Right lobe of liver (tissue), 6 donors: ENCODE data around the gene NKAIN4. TPM values are rescaled to one million over a fixed set of nuclear protein-coding genes. Genes with fewer than 3 reads are reported as not detected.

Experiments used
- ATAC-seq, 4 donors: fragments of 200-7000 bp; cut with Tn5 transposase; one replicate each; pipeline ENCODE4 v1.9.1; 2020; ENCODE audit warnings: mild to moderate bottlenecking in 4 of 4, moderate library complexity in 4 of 4
- DNase-seq, 3 donors: peaks; one replicate each; pipeline ENCODE4 v3.0.0-alpha.2; 2020
- H3K27ac ChIP-seq, 3 donors: fragments of 200-600 bp; one replicate each; pipeline ENCODE4 v1.8.0; 2022
- H3K27me3 ChIP-seq, 2 donors: fragments of 200-600 bp; one replicate each; pipeline ENCODE4 v1.8.0; 2022
- H3K36me3 ChIP-seq, 4 donors: fragments of 200-600 bp; sonication (generic) in 1 of 4; one replicate each; pipeline versions ENCODE4 v1.5.1 to v1.8.0; 2017 to 2022; ENCODE audit warnings: control low read depth in 1 of 4
- H3K4me1 ChIP-seq, 4 donors: fragments of 200-600 bp; sonication (generic) in 1 of 4; one replicate each; pipeline versions ENCODE4 v1.5.1 to v1.8.0; 2017 to 2022; ENCODE audit warnings: control low read depth in 1 of 4
- H3K4me3 ChIP-seq, 3 donors: fragments of 200-600 bp; one replicate each; pipeline ENCODE4 v1.8.0; 2022
- H3K9me3 ChIP-seq, 4 donors: fragments of 200-600 bp; sonication (generic) in 1 of 4; one replicate each; pipeline versions ENCODE4 v1.5.1 to v1.8.0; 2017 to 2022; ENCODE audit warnings: control low read depth in 1 of 4
- POLR2A ChIP-seq: fragments of 450-650 bp; IDR thresholded peaks from one replicate; pipeline ENCODE4 v1.6.1; 2017; ENCODE audit warnings: antibody characterized with exemption, mild to moderate bottlenecking
- WGBS: methylation state at CpG from one replicate; pipeline ENCODE4 v1.1.6; 2018; ENCODE audit warnings: low coverage, low lambda C conversion rate; ENCODE audit not compliant: insufficient coverage; ENCODE audit errors: missing lambda C conversion rate; 5-methylcytosine and 5-hydroxymethylcytosine counted together
- intact Hi-C, 2 donors: fragments of 100-400 bp; cut with DNase I; formaldehyde crosslinking; loops; one replicate each; pipeline versions ENCODE4 v1.11.2 to v1.14.1; 2022
- long read RNA-seq: library from polyadenylated mRNA; unstranded; transcript quantifications from one replicate; pipeline ENCODE4 v2.0.0, GENCODE V29; 2019
- total RNA-seq, 6 experiments: library from RNA; depleted of rRNA in 2 of 6; stranded (reverse); fragments of >200 nt in 2 of 6; fragmentation: NEBNext Ultra II Directional in 3 of 6; extraction: Animal tissue kit (Norgen Biotek cat#: 25700) in 3 of 6; gene quantifications; one replicate each; pipeline versions ENCODE4 v1.1.0 to v1.2.4, GENCODE V29; 2016 to 2023
- TF ChIP-seq, protein P1 (sequence below), 4 donors: fragments of 200-600 bp in 3 of 4; fragments of 450-650 bp in 1 of 4; IDR thresholded peaks; one replicate each; pipeline versions ENCODE4 v1.5.1 to v1.8.0; 2016 to 2022; ENCODE audit warnings: antibody characterized with exemption in 4 of 4, mild to moderate bottlenecking in 2 of 4
- donor health status: DM: no; HTN: yes; CAD: no.
- donor health status: DM: no; HTN: no; CAD: no.
- donor health status: DM: no; HTN: no; CAD: no.
- donor health status: DM: no; HTN: yes; CAD: no.
- donor health status: DM: no; HTN: yes; CAD: no.

NKAIN4 gene
- not detected for total RNA-seq
- long read RNA-seq: 0 reads

DNA sequence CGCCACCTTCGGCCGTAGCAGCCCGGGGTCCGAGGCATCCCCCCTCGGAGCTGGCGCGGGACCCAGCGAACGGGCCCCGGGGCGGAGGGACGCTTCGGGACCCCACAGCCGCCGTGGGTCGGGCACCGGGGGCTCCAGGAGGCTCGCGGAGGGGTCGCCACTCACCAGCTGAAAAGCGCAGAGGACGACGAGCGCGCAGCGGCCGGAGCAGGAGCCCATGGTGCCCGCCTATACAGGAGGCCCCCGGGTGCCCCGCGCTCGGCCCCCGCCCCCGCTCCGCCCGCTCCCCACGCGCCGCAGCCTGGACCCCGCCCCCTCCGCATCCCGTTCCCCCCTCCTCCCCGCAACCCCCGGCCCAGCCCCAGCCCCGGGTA, at the start of gene NKAIN4:
Gene NKAIN4, minus strand, starts transcription at position 232 of the 374 bp plus-strand sequence. Its CDS starts 13 bp downstream, at position 219.
- intact Hi-C loops: no loop called here
- TF ChIP-seq POLR2A: no peak
- TF ChIP-seq, protein P1, sequence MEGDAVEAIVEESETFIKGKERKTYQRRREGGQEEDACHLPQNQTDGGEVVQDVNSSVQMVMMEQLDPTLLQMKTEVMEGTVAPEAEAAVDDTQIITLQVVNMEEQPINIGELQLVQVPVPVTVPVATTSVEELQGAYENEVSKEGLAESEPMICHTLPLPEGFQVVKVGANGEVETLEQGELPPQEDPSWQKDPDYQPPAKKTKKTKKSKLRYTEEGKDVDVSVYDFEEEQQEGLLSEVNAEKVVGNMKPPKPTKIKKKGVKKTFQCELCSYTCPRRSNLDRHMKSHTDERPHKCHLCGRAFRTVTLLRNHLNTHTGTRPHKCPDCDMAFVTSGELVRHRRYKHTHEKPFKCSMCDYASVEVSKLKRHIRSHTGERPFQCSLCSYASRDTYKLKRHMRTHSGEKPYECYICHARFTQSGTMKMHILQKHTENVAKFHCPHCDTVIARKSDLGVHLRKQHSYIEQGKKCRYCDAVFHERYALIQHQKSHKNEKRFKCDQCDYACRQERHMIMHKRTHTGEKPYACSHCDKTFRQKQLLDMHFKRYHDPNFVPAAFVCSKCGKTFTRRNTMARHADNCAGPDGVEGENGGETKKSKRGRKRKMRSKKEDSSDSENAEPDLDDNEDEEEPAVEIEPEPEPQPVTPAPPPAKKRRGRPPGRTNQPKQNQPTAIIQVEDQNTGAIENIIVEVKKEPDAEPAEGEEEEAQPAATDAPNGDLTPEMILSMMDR (IDR thresholded peaks at IDR 0.05): no peak
- ATAC-seq: no peak
- Histone ChIP-seq H3K27ac (no peak within 1 kb of the TSS), H3K4me1 (no peaks in the 10 kb centered on the region), H3K4me3 (no peak within 1 kb of the TSS), H3K36me3 (no peaks in the 10 kb centered on the region), H3K27me3 (peaks cover 0 to 9% of the 10 kb centered on the region in 2 donors), H3K9me3 (no peaks in the 10 kb centered on the region)
- no peak for DNase-seq
- whole genome bisulfite sequencing: 0% methylated on average over 3 of the region's 46 CpGs

DNA sequence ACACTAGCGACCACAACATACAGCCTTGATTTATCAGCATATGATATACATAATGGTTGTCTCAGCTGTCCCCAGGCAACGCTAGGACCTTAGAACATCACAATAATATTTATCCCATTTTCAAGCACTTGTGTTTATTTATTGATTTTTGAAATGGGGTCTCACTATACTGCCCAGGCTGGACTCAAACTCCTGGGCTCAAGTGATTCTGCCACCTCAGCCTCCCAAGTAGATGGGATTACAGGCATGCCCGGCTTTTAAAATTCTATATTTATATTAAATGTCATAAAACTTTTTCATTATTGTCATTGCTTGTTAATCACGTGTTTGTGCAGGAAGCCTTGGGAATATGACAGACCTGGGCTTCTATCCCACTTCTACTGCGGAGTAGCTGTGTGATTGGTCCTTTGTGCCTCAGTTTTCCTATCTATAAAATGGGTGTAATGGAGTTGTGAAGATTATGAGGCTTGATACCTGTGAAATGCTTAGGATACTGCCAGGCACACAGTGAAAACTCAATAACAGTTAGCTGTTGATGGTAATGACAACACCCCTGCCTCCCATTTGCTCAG, 48.9 kb upstream of the NKAIN4 start:
- no peak for DNase-seq
- Histone ChIP-seq H3K27ac (no peak overlapping the region), H3K4me1 (no peaks in the 10 kb centered on the region), H3K9me3 (no peaks in the 10 kb centered on the region), H3K27me3 (peaks cover 0 to 2% of the 10 kb centered on the region in 2 donors), H3K4me3 (no peak overlapping the region), H3K36me3 (no peaks in the 10 kb centered on the region)
- 45% methylated on average over 5 of the region's 5 CpGs for WGBS
- intact Hi-C loops: no loop called here
- TF ChIP-seq POLR2A: no peak
- TF ChIP-seq, protein P1 (IDR thresholded peaks at IDR 0.05): no peak
- no peak for ATAC-seq

DNA sequence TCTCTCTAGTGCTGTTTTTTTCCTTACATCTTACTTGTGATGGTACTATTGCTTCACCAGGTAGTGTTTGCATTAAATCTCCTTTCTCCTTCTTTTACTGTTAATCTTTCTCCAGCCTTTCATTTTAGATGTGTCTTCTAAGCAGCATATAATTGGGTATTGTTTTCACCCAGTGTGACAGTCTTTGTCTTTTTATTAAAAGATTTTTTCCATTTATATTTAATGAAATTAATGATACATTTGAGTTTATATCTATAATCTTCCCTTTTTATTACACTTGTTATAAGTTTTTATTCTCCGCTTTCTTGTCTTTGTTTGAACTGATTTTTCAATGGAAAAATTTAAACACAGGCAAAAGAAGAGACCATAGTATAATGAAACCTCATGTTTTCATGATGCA, 47.4 kb upstream of the NKAIN4 start:
- WGBS: 100% methylated on average over 1 of the region's 1 CpG
- Histone ChIP-seq H3K27me3 (peaks cover 0 to 11% of the 10 kb centered on the region in 2 donors), H3K9me3 (no peaks in the 10 kb centered on the region), H3K4me3 (no peak overlapping the region), H3K36me3 (no peaks in the 10 kb centered on the region), H3K4me1 (no peaks in the 10 kb centered on the region), H3K27ac (no peak overlapping the region)
- TF ChIP-seq, protein P1 (IDR thresholded peaks at IDR 0.05): no peak
- no peak for TF ChIP-seq POLR2A
- intact Hi-C loops: no loop called here
- DNase-seq (no peak), ATAC-seq (no peak)

DNA sequence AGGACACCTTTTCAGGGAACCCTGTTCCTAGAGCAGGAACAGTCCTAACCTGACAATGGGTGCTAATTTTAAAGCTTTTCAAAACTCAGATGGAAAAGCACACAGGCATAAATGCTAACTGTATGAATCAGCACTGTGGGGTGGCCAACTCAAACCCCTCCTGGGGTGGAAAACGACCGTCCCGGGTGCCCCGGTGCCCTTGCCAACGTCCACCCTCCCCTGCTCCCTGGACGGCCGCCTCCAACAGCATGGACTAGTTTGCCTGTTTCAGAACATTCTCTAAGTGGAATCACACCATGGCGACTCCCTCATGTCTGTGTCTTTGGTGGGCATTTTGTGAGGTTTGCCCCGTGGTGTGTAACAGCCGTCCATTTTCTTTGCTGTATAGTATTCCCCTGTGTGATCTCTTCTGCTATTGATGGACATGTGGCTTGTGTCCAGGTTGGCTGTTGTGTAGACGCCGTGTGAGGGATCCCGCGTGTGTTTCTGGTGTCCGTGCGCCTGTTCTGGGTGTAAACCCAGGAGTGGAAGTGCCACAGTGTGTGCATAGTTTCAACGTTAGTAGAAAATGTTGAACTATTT, 44.6 kb upstream of the NKAIN4 start:
- H3K4me1 ChIP-seq: no peaks in the 10 kb centered on the region
- H3K4me3 ChIP-seq: no peak overlapping the region
- H3K27ac ChIP-seq: no peak overlapping the region
- DNase-seq: no peak
- no peak for ATAC-seq
- 79% methylated on average over 9 of the region's 17 CpGs for WGBS
- intact Hi-C loops: no loop called here
- TF ChIP-seq, protein P1 (IDR thresholded peaks at IDR 0.05): no peak
- no peak for TF ChIP-seq POLR2A
- H3K36me3 ChIP-seq: no peaks in the 10 kb centered on the region
- peaks cover 0 to 11% of the 10 kb centered on the region in 2 donors for H3K27me3 ChIP-seq
- no peaks in the 10 kb centered on the region for H3K9me3 ChIP-seq
